ENCODE measurements around the gene TMEM179B. TPM values are rescaled to one million over a fixed set of nuclear protein-coding genes. Genes with fewer than 3 reads are reported as not detected.
"Not testable (repeated sequence)": the region's sequence is repeated elsewhere in the genome, so short reads cannot be mapped to it uniquely, and the experiment has no call there.

TMEM179B gene
- total RNA-seq, result 10 to 100 TPM; 30.5 to 31.1 TPM

GRCh38 chr11:62787005-62787759 is at the start of gene TMEM179B:
Gene TMEM179B, plus strand, starts transcription at chr11:62787402. Its CDS starts 30 bp downstream, at chr11:62787432.
- Mint-ChIP-seq H3K4me1 (ENCODE audit: low read depth in 2 of 2) (peaks cover 26 to 37% of the 10 kb centered on the region in 2 donors), H3K4me3 (peak within 1 kb of the TSS; percentile 90), H3K36me3 (peaks cover 12% of the 10 kb centered on the region), H3K9me3 (no peaks in the 10 kb centered on the region), H3K27me3 (no peaks in the 10 kb centered on the region), H3K27ac (peak within 1 kb of the TSS; percentile 82 to 88)
- ATAC-seq (peak; percentile 90 to 92), DNase-seq (ENCODE audit: low spot score) (peak; percentile 98)

GRCh38 chr11:62747475-62748160 is 39.6 kb upstream of the TMEM179B start:
- Mint-ChIP-seq H3K27me3 (no peaks in the 10 kb centered on the region), H3K27ac (no peak overlapping the region), H3K4me3 (no peak overlapping the region), H3K36me3 (no peaks in the 10 kb centered on the region), H3K9me3 (no peaks in the 10 kb centered on the region), H3K4me1 (ENCODE audit: low read depth in 2 of 2) (peaks cover 6% of the 10 kb centered on the region in 2 donors)
- ATAC-seq (no peak), DNase-seq (ENCODE audit: low spot score) (no peak)

- not testable (repeated sequence) for ATAC-seq; H3K36me3 Mint-ChIP-seq; H3K4me1 Mint-ChIP-seq (ENCODE audit: low read depth in 2 of 2); H3K27me3 Mint-ChIP-seq; DNase-seq (ENCODE audit: low spot score); H3K9me3 Mint-ChIP-seq; H3K4me3 Mint-ChIP-seq; H3K27ac Mint-ChIP-seq
Measured at GRCh38 chr11:62749931-62750330, 37.3 kb upstream of the TMEM179B start.

- H3K27me3 Mint-ChIP-seq, result no peaks in the 10 kb centered on the region
- no peaks in the 10 kb centered on the region for H3K36me3 Mint-ChIP-seq
- no peak overlapping the region for H3K4me3 Mint-ChIP-seq
- peak overlapping the region in 1 of 2 donors; percentile 90 for H3K27ac Mint-ChIP-seq
- H3K4me1 Mint-ChIP-seq (ENCODE audit: low read depth in 2 of 2), result peaks cover 6 to 9% of the 10 kb centered on the region in 2 donors
- no peak for DNase-seq (ENCODE audit: low spot score)
- H3K9me3 Mint-ChIP-seq, result no peaks in the 10 kb centered on the region
- ATAC-seq, result no peak
Measured at GRCh38 chr11:62752177-62752785, 34.9 kb upstream of the TMEM179B start.

GRCh38 chr11:62752994-62753735 is 34.0 kb upstream of the TMEM179B start:
- Mint-ChIP-seq H3K4me1 (ENCODE audit: low read depth in 2 of 2) (peaks cover 6 to 9% of the 10 kb centered on the region in 2 donors), H3K4me3 (peak overlapping the region; percentile 90), H3K27ac (peak overlapping the region; percentile 79 to 90), H3K27me3 (no peaks in the 10 kb centered on the region), H3K9me3 (no peaks in the 10 kb centered on the region), H3K36me3 (no peaks in the 10 kb centered on the region)
- DNase-seq (ENCODE audit: low spot score) (no peak), ATAC-seq (no peak)

GRCh38 chr11:62753736-62754603 is 33.2 kb upstream of the TMEM179B start, which contains the start of gene ZBTB3:
Gene ZBTB3, minus strand, starts transcription at chr11:62754160. Its CDS starts 496 bp downstream, at chr11:62753664.
- H3K9me3 Mint-ChIP-seq, result no peaks in the 10 kb centered on the region
- H3K4me3 Mint-ChIP-seq, result peak within 1 kb of the TSS; percentile 90
- peak; percentile 98 for ATAC-seq

GRCh38 chr11:62755086-62755615 is 32.1 kb upstream of the TMEM179B start:
- no peaks in the 10 kb centered on the region for H3K27me3 Mint-ChIP-seq
- H3K4me3 Mint-ChIP-seq, result peak overlapping the region; percentile 41
- no peaks in the 10 kb centered on the region for H3K36me3 Mint-ChIP-seq
- no peaks in the 10 kb centered on the region for H3K9me3 Mint-ChIP-seq
- H3K4me1 Mint-ChIP-seq (ENCODE audit: low read depth in 2 of 2), result peaks cover 0 to 3% of the 10 kb centered on the region in 2 donors
- DNase-seq (ENCODE audit: low spot score) (no peak), ATAC-seq (no peak)
- no peak overlapping the region for H3K27ac Mint-ChIP-seq

More at GRCh38 chr11:62753736-62754603, 33.2 kb upstream of the TMEM179B start, which contains the start of gene ZBTB3:
- peaks cover 2 to 6% of the 10 kb centered on the region in 2 donors for H3K4me1 Mint-ChIP-seq (ENCODE audit: low read depth in 2 of 2)
- H3K36me3 Mint-ChIP-seq, result no peaks in the 10 kb centered on the region
- H3K27ac Mint-ChIP-seq, result peak within 1 kb of the TSS; percentile 79 to 90
- no peaks in the 10 kb centered on the region for H3K27me3 Mint-ChIP-seq
- peak; percentile 98 for DNase-seq (ENCODE audit: low spot score)

- Mint-ChIP-seq H3K9me3 (no peaks in the 10 kb centered on the region), H3K4me3 (no peak overlapping the region), H3K4me1 (ENCODE audit: low read depth in 2 of 2) (peaks cover 14% of the 10 kb centered on the region in 2 donors), H3K27me3 (no peaks in the 10 kb centered on the region), H3K36me3 (no peaks in the 10 kb centered on the region), H3K27ac (no peak overlapping the region)
- ATAC-seq (no peak), DNase-seq (ENCODE audit: low spot score) (no peak)
Measured at GRCh38 chr11:62757846-62758788, 29.1 kb upstream of the TMEM179B start.

GRCh38 chr11:62760867-62761227 is 26.4 kb upstream of the TMEM179B start:
- ATAC-seq, result not testable (repeated sequence)

GRCh38 chr11:62770778-62771143 is 16.4 kb upstream of the TMEM179B start:
- ATAC-seq (no peak), DNase-seq (ENCODE audit: low spot score) (peak; percentile 61)
- H3K27ac Mint-ChIP-seq, result peak overlapping the region; percentile 82 to 87
- no peaks in the 10 kb centered on the region for H3K36me3 Mint-ChIP-seq
- H3K27me3 Mint-ChIP-seq, result no peaks in the 10 kb centered on the region
- peak overlapping the region; percentile 86 for H3K4me3 Mint-ChIP-seq
- H3K4me1 Mint-ChIP-seq (ENCODE audit: low read depth in 2 of 2), result peaks cover 14 to 15% of the 10 kb centered on the region in 2 donors
- H3K9me3 Mint-ChIP-seq, result no peaks in the 10 kb centered on the region

More at GRCh38 chr11:62760867-62761227, 26.4 kb upstream of the TMEM179B start:
- DNase-seq (ENCODE audit: low spot score); H3K27me3 Mint-ChIP-seq; H3K36me3 Mint-ChIP-seq; H3K9me3 Mint-ChIP-seq: not testable (repeated sequence)
- H3K4me1 Mint-ChIP-seq (ENCODE audit: low read depth in 2 of 2), result peaks cover 11 to 14% of the 10 kb centered on the region in 2 donors
- peak overlapping the region; percentile 80 to 95 for H3K27ac Mint-ChIP-seq
- H3K4me3 Mint-ChIP-seq, result peak overlapping the region; percentile 93

- H3K27ac Mint-ChIP-seq, result peak within 1 kb of the TSS; percentile 82 to 87
- no peaks in the 10 kb centered on the region for H3K27me3 Mint-ChIP-seq
- H3K9me3 Mint-ChIP-seq, result no peaks in the 10 kb centered on the region
Measured at GRCh38 chr11:62771144-62772021, 15.8 kb upstream of the TMEM179B start, which contains the start of gene TAF6L. Gene TAF6L, plus strand, starts transcription at chr11:62771396. Its CDS starts 4,388 bp downstream, at chr11:62775784.

More at GRCh38 chr11:62771144-62772021, 15.8 kb upstream of the TMEM179B start, which contains the start of gene TAF6L:
- ATAC-seq (peak; percentile 94 to 96), DNase-seq (ENCODE audit: low spot score) (peak; percentile 96)
- H3K4me3 Mint-ChIP-seq, result peak within 1 kb of the TSS; percentile 86
- H3K4me1 Mint-ChIP-seq (ENCODE audit: low read depth in 2 of 2), result peaks cover 14 to 15% of the 10 kb centered on the region in 2 donors
- H3K36me3 Mint-ChIP-seq, result no peaks in the 10 kb centered on the region
